DOHH2 (cell line): Measurements from ENCODE around the gene CAAP1.

Source experiments
- CTCF ChIP-seq: fragments of 200-600 bp; sonication (generic); IDR thresholded peaks from one replicate; pipeline ENCODE4 v1.5.1; 2014; ENCODE audit warnings: antibody characterized with exemption, mild to moderate bottlenecking, low read depth, low read length; ENCODE audit not compliant: poor library complexity, severe bottlenecking
- EZH2phosphoT487 ChIP-seq: fragments of 200-600 bp; sonication (generic); IDR thresholded peaks from 2 replicates; pipeline ENCODE4 v1.6.1; 2017; ENCODE audit warnings: borderline replicate concordance, mild to moderate bottlenecking, antibody characterized with exemption, low read length, moderate library complexity, mixed read lengths

- no peak for TF ChIP-seq CTCF
- TF ChIP-seq EZH2phosphoT487, result no peak
Observed at GRCh38 chr9:26800322-26800721, 92.3 kb downstream of the CAAP1 start.
